Right lobe of liver (tissue), 6 donors: ENCODE measurements around the gene APOL2. TPM values are rescaled to one million over a fixed set of nuclear protein-coding genes. Genes with fewer than 3 reads are reported as not detected.
A peak's percentile ranks its signal among the peaks of the same experiment; 100 is the strongest.

Source experiments
- ATAC-seq, 4 donors: fragments of 200-7000 bp; cut with Tn5 transposase; one replicate each; pipeline ENCODE4 v1.9.1; 2020; ENCODE audit warnings: mild to moderate bottlenecking in 4 of 4, moderate library complexity in 4 of 4
- DNase-seq, 3 donors: peaks; one replicate each; pipeline ENCODE4 v3.0.0-alpha.2; 2020
- H3K27ac ChIP-seq, 3 donors: fragments of 200-600 bp; one replicate each; pipeline ENCODE4 v1.8.0; 2022
- H3K27me3 ChIP-seq, 2 donors: fragments of 200-600 bp; one replicate each; pipeline ENCODE4 v1.8.0; 2022
- H3K36me3 ChIP-seq, 4 donors: fragments of 200-600 bp; sonication (generic) in 1 of 4; one replicate each; pipeline versions ENCODE4 v1.5.1 to v1.8.0; 2017 to 2022; ENCODE audit warnings: control low read depth in 1 of 4
- H3K4me1 ChIP-seq, 4 donors: fragments of 200-600 bp; sonication (generic) in 1 of 4; one replicate each; pipeline versions ENCODE4 v1.5.1 to v1.8.0; 2017 to 2022; ENCODE audit warnings: control low read depth in 1 of 4
- H3K4me3 ChIP-seq, 3 donors: fragments of 200-600 bp; one replicate each; pipeline ENCODE4 v1.8.0; 2022
- H3K9me3 ChIP-seq, 4 donors: fragments of 200-600 bp; sonication (generic) in 1 of 4; one replicate each; pipeline versions ENCODE4 v1.5.1 to v1.8.0; 2017 to 2022; ENCODE audit warnings: control low read depth in 1 of 4
- CTCF ChIP-seq, 4 donors: fragments of 200-600 bp in 3 of 4; fragments of 450-650 bp in 1 of 4; IDR thresholded peaks; one replicate each; pipeline versions ENCODE4 v1.5.1 to v1.8.0; 2016 to 2022; ENCODE audit warnings: antibody characterized with exemption in 4 of 4, mild to moderate bottlenecking in 2 of 4
- POLR2A ChIP-seq: fragments of 450-650 bp; IDR thresholded peaks from one replicate; pipeline ENCODE4 v1.6.1; 2017; ENCODE audit warnings: antibody characterized with exemption, mild to moderate bottlenecking
- WGBS: methylation state at CpG from one replicate; pipeline ENCODE4 v1.1.6; 2018; ENCODE audit warnings: low coverage, low lambda C conversion rate; ENCODE audit not compliant: insufficient coverage; ENCODE audit errors: missing lambda C conversion rate; 5-methylcytosine and 5-hydroxymethylcytosine counted together
- intact Hi-C, 2 donors: fragments of 100-400 bp; cut with DNase I; formaldehyde crosslinking; loops; one replicate each; pipeline versions ENCODE4 v1.11.2 to v1.14.1; 2022
- total RNA-seq, 6 experiments: library from RNA; depleted of rRNA in 2 of 6; stranded (reverse); fragments of >200 nt in 2 of 6; fragmentation: NEBNext Ultra II Directional in 3 of 6; extraction: Animal tissue kit (Norgen Biotek cat#: 25700) in 3 of 6; gene quantifications; one replicate each; pipeline versions ENCODE4 v1.1.0 to v1.2.4, GENCODE V29; 2016 to 2023
- donor health status: DM: no; HTN: yes; CAD: no.
- donor health status: DM: no; HTN: no; CAD: no.
- donor health status: DM: no; HTN: no; CAD: no.
- donor health status: DM: no; HTN: yes; CAD: no.
- donor health status: DM: no; HTN: yes; CAD: no.

Gene APOL2
- total RNA-seq, 6 experiments from 2014 or later = 40.8 to 121 (median 57.5) TPM

- ATAC-seq (peak; percentile 75 to 91 (median 90)), DNase-seq (peak; percentile 69 to 85 (median 84))
- peak; percentile 80 to 98 (median 94) for TF ChIP-seq CTCF (IDR thresholded peaks at IDR 0.05)
- TF ChIP-seq POLR2A = no peak
- Histone ChIP-seq H3K36me3 (peaks cover 36 to 80% (median 57%) of the 10 kb centered on the region in 4 donors), H3K4me1 (peaks cover 0 to 16% (median 8%) of the 10 kb centered on the region in 4 donors), H3K4me3 (no peak overlapping the region), H3K9me3 (no peaks in the 10 kb centered on the region), H3K27ac (peak overlapping the region in 2 of 3 donors; percentile 61 to 66), H3K27me3 (no peaks in the 10 kb centered on the region)
- intact Hi-C loops = loop anchor here (5.0 to 10.0 kb wide), 3 partner anchors 52 to 139 kb away; partner anchors contain the start of gene APOL2 (in 2 of the 2)
- 23% methylated on average over 6 of the region's 28 CpGs for WGBS
Measured at GRCh38 chr22:36286096-36286957, 47.0 kb upstream of the APOL2 start.

DNA sequence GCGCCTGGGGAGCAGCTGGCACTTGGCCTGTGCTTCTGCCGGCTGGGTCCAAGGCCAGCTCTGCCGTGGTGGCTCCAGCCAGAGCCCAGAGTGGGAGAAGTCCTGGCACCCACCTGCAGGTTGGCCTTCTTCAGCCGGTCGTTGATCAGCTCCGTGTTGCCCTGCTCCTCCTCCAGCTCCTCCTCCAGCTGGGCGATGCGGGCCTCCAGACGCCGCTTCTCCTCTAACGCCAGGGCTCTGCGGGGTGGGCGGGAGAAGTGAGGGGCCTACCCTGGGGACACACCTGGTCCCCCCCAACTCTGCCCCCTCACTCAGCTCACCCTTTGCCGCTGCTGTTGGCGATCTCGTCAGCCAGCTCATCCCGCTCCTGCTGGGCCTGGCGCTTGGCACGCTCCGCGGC, 46.2 kb upstream of the APOL2 start:
- Histone ChIP-seq H3K9me3 (no peaks in the 10 kb centered on the region), H3K4me1 (peaks cover 0 to 23% (median 11%) of the 10 kb centered on the region in 4 donors), H3K27me3 (no peaks in the 10 kb centered on the region), H3K36me3 (peaks cover 36 to 84% (median 59%) of the 10 kb centered on the region in 4 donors), H3K4me3 (no peak overlapping the region), H3K27ac (peak overlapping the region in 2 of 3 donors; percentile 61 to 66)
- ATAC-seq = peak in 3 of 4 donors; percentile 32 to 66 (median 58)
- peak in 2 of 3 donors; percentile 75 to 80 for DNase-seq
- WGBS = 60% methylated on average over 1 of the region's 21 CpGs
- TF ChIP-seq CTCF (IDR thresholded peaks at IDR 0.05) (no peak), POLR2A (no peak)
- intact Hi-C loops = loop anchor here (5.0 to 10.0 kb wide), 3 partner anchors 51 to 138 kb away; partner anchors contain the start of gene APOL2 (in 2 of the 2)

DNA sequence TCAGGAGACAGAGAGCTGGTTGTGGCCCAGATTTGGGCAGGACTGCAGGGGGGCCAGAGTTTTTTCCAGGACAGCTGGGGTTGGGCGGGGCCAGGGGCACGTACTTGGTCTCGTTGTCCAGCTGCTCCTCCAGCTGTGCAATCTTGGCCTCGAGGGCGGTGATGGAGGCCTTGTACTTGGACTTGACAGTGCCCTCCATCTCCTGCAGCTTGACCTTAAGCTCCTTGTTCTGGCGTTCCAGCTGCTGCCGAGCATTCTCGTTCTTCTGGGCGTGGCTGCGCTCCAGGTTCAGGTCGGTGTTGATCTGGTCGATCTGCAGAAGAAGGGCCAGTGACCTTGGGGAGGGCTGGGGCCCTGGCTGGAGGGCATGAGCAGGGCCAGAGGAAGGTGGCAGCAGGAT, 45.7 kb upstream of the APOL2 start:
- peak in 3 of 4 donors; percentile 0 to 19 (median 7) for ATAC-seq

GRCh38 chr22:36284171-36284571, 44.8 kb upstream of the APOL2 start:
- intact Hi-C loops = loop anchor here (10.0 kb wide), 2 partner anchors 49 to 89 kb away; partner anchors contain the start of gene APOL2 (in 2 of the 2)
- Histone ChIP-seq H3K9me3 (no peaks in the 10 kb centered on the region), H3K27me3 (no peaks in the 10 kb centered on the region), H3K27ac (no peak overlapping the region), H3K36me3 (peaks cover 31 to 76% (median 52%) of the 10 kb centered on the region in 4 donors), H3K4me3 (no peak overlapping the region), H3K4me1 (peaks cover 0 to 34% (median 16%) of the 10 kb centered on the region in 4 donors)
- ATAC-seq (no peak), DNase-seq (no peak)
- TF ChIP-seq CTCF (IDR thresholded peaks at IDR 0.05) (no peak), POLR2A (no peak)
- WGBS = 93% methylated on average over 8 of the region's 24 CpGs

More for the DNA sequence above, 45.7 kb upstream of the APOL2 start:
- DNase-seq = no peak
- intact Hi-C loops = loop anchor here (5.0 to 10.0 kb wide), 3 partner anchors 50 to 138 kb away; partner anchors contain the start of gene APOL2 (in 2 of the 2)
- 56% methylated on average over 6 of the region's 12 CpGs for WGBS
- Histone ChIP-seq H3K4me3 (no peak overlapping the region), H3K27ac (peak overlapping the region in 2 of 3 donors; percentile 61 to 66), H3K9me3 (no peaks in the 10 kb centered on the region), H3K4me1 (peaks cover 0 to 27% (median 13%) of the 10 kb centered on the region in 4 donors), H3K27me3 (no peaks in the 10 kb centered on the region), H3K36me3 (peaks cover 36 to 84% (median 59%) of the 10 kb centered on the region in 4 donors)
- TF ChIP-seq CTCF (IDR thresholded peaks at IDR 0.05) = no peak
- no peak for TF ChIP-seq POLR2A
